Stimulated activated CD8-positive, alpha-beta memory T cell treated with anti-CD3 and anti-CD28 coated beads, Interleukin-12 subunit alpha, Interleukin-12 subunit beta, amount 100 ng/mL, for 24 hours (primary cell): ENCODE results near the gene ASB13.

Experiments used
- DNase-seq: peaks from one replicate; pipeline ENCODE4 v3.0.0-alpha.2; 2020; ENCODE audit errors: extremely low read depth

The ASB13 gene

GRCh38 chr10:5669604-5670003 lies 3.2 kb upstream of the ASB13 start:
- no peak for DNase-seq

GRCh38 chr10:5668429-5668828 lies 2.0 kb upstream of the ASB13 start:
- no peak for DNase-seq

GRCh38 chr10:5666841-5667630 lies 641 bp upstream of the ASB13 start:
- DNase-seq = no peak

- DNase-seq = no peak
Observed at GRCh38 chr10:5665373-5666007, 905 bp downstream of the ASB13 start.

GRCh38 chr10:5663692-5664427 lies 2.5 kb downstream of the ASB13 start:
- DNase-seq = no peak

- DNase-seq = no peak
Observed at GRCh38 chr10:5662708-5663579, 3.5 kb downstream of the ASB13 start.

GRCh38 chr10:5661043-5661442 lies 5.4 kb downstream of the ASB13 start:
- no peak for DNase-seq

- DNase-seq = no peak
Observed at GRCh38 chr10:5659702-5660528, 6.5 kb downstream of the ASB13 start.

GRCh38 chr10:5658871-5659618 lies 7.3 kb downstream of the ASB13 start:
- no peak for DNase-seq

- DNase-seq = no peak
Observed at GRCh38 chr10:5656737-5657579, 9.4 kb downstream of the ASB13 start.

- DNase-seq = no peak
Observed at GRCh38 chr10:5655121-5655520, 11.3 kb downstream of the ASB13 start.

GRCh38 chr10:5654218-5654755 lies 12.1 kb downstream of the ASB13 start:
- no peak for DNase-seq

GRCh38 chr10:5652746-5653145 lies 13.6 kb downstream of the ASB13 start:
- DNase-seq = no peak

- DNase-seq = no peak
Observed at GRCh38 chr10:5651388-5651764, 15.0 kb downstream of the ASB13 start.

- DNase-seq = no peak
Observed at GRCh38 chr10:5650664-5651387, 15.6 kb downstream of the ASB13 start.

- DNase-seq = no peak
Observed at GRCh38 chr10:5649746-5650145, 16.6 kb downstream of the ASB13 start.

- DNase-seq = no peak
Observed at GRCh38 chr10:5648494-5649457, 17.6 kb downstream of the ASB13 start.
